Gastroesophageal sphincter (tissue), 3 donors: Measurements from ENCODE around the gene XBP1.

ENCODE experiments used
- CTCF ChIP-seq, 4 experiments: fragments of 200-600 bp in 2 of 4; fragments of 450-650 bp in 2 of 4; sonication (generic) in 1 of 4; IDR thresholded peaks; one replicate each; pipeline ENCODE4 v1.5.1; 2017 to 2019; ENCODE audit warnings: antibody characterized with exemption in 4 of 4, mild to moderate bottlenecking in 2 of 4, moderate library complexity in 2 of 4
- POLR2A ChIP-seq, 2 donors: fragments of 450-650 bp; IDR thresholded peaks; one replicate each; pipeline ENCODE4 v1.6.1; 2017; ENCODE audit warnings: antibody characterized with exemption in 2 of 2, mild to moderate bottlenecking in 2 of 2, moderate library complexity in 1 of 2

- TF ChIP-seq CTCF (IDR thresholded peaks at IDR 0.05) (no peak), POLR2A (IDR thresholded peaks at IDR 0.05) (no peak)
Observed at GRCh38 chr22:28774378-28774777, 26.0 kb downstream of the XBP1 start.
